ENCODE results near the gene MOGAT2. TPM values are rescaled to one million over a fixed set of nuclear protein-coding genes. Genes with fewer than 3 reads are reported as not detected.

Gene MOGAT2
- total and polyA plus RNA-seq, 2 of the 13 experiments (the other 11 are each of a cell fraction or from before 2014, with no cell fraction given) = 27.2 to 27.8 TPM

- intact Hi-C loops (cut with micrococcal nuclease; ENCODE audit: unreplicated experiment) = no loop called here
- Histone ChIP-seq H3K4me2 (ENCODE audit: low read depth, low read length) (peak overlapping the region; percentile 49), H3K27me3 (ENCODE audit: control insufficient read depth in 1 of 2, insufficient read depth in 2 of 2, low read length in 2 of 2) (no peaks in the 10 kb centered on the region), H4K20me1 (ENCODE audit: insufficient read depth, low read length) (no peaks in the 10 kb centered on the region), H3K9ac (ENCODE audit: insufficient read depth, low read depth, low read length) (no peak overlapping the region), H3K79me2 (ENCODE audit: insufficient read depth, low read length) (no peaks in the 10 kb centered on the region), H3K4me3 (replicated peaks in 1 of 3; ENCODE audit: insufficient read depth in 1 of 3, low read depth in 2 of 3, low read length in 3 of 3) (no peak overlapping the region), H3K36me3 (replicated peaks in 1 of 2; ENCODE audit: control insufficient read depth in 1 of 2, insufficient read depth in 2 of 2, low read length in 2 of 2) (no peaks in the 10 kb centered on the region), H2AFZ (ENCODE audit: low read length) (no peak overlapping the region), H3K9me3 (ENCODE audit: low read length) (no peaks in the 10 kb centered on the region), H3K27ac (ENCODE audit: extremely low read length, insufficient read depth, low read length) (peak overlapping the region; percentile 61), H3K4me1 (ENCODE audit: insufficient read depth, low read length) (peaks cover 87% of the 10 kb centered on the region)
- peak; percentile 98 for FAIRE-seq
- ATAC-seq = peak; percentile 78
- DNase-seq (ENCODE audit: low spot score) = peak; percentile 88
- POLR2A ChIA-PET = interaction anchor here (0.6 to 3.4 kb wide), 14 partner anchors 13 to 52 kb away, joined by 3 to 54 read pairs (median 4); partner anchors contain the start of gene UVRAG
- CTCF ChIA-PET (ENCODE audit: low intra/inter-chr PET ratio, low total read pairs) = no interaction called here
- in situ Hi-C loops (cut with HindIII; ENCODE audit: extremely low pct_ligation_motif_present, low pct_unique_long_range_greater_than_20kb) = no loop called here
- BruUV-seq (replicated peaks) = no TSS peak
- WGBS (ENCODE audit: low lambda C conversion rate) = 3% methylated on average over 2 of the region's 2 CpGs
- TF ChIP-seq ZNF317 (CRISPR knock-in tag; IDR thresholded peaks at IDR 0.05) (no peak), ZNF431 (CRISPR knock-in tag; IDR thresholded peaks at IDR 0.05; ENCODE audit: borderline replicate concordance, low read depth) (no peak), MZF1 (CRISPR knock-in tag; IDR thresholded peaks at IDR 0.05; ENCODE audit: borderline replicate concordance) (no peak), ZFAT (CRISPR knock-in tag; conservative IDR thresholded peaks at IDR 0.05) (no peak), NCOR1 (IDR thresholded peaks at IDR 0.05; ENCODE audit: borderline replicate concordance, low read length) (peak; percentile 46; the same call in 1 of the 2 replicates), SMAD1 (CRISPR knock-in tag; IDR thresholded peaks at IDR 0.05; ENCODE audit: borderline replicate concordance, low read depth) (no peak), HOXA3 (CRISPR knock-in tag; IDR thresholded peaks at IDR 0.05) (no peak), ZNF580 (CRISPR knock-in tag; IDR thresholded peaks at IDR 0.05; ENCODE audit: borderline replicate concordance, low read depth) (peak; percentile 62; the same call in 1 of the 2 replicates), HNF4G (IDR thresholded peaks at IDR 0.05; ENCODE audit: borderline replicate concordance, low read depth, low read length) (peak; percentile 89), HNF4G (CRISPR knock-in tag; IDR thresholded peaks at IDR 0.05; ENCODE audit: borderline replicate concordance, low read depth) (0 out of 2 replicates have a peak, but pooled peaks have one; percentile 67), PHF20 (CRISPR knock-in tag; IDR thresholded peaks at IDR 0.05) (no peak), SRSF1 (optimal IDR thresholded peaks at IDR 0.05; ENCODE audit: low read depth, low read length) (no peak), MEIS1 (CRISPR knock-in tag; IDR thresholded peaks at IDR 0.05; ENCODE audit: borderline replicate concordance) (0 out of 2 replicates have a peak, but pooled peaks have one; percentile 53), GATAD2A (CRISPR knock-in tag; IDR thresholded peaks at IDR 0.05) (peak; percentile 96), TCF12 (IDR thresholded peaks at IDR 0.05) (no peak), TCF12 (CRISPR knock-in tag; IDR thresholded peaks at IDR 0.05) (no peak), ZNF530 (CRISPR knock-in tag; IDR thresholded peaks at IDR 0.05; ENCODE audit: low read depth) (no peak), NCOA5 (CRISPR knock-in tag; IDR thresholded peaks at IDR 0.05) (no peak), RNF2 (conservative IDR thresholded peaks at IDR 0.05; ENCODE audit: low read depth) (no peak), SOX6 (IDR thresholded peaks at IDR 0.05) (no peak), SOX6 (CRISPR knock-in tag; IDR thresholded peaks at IDR 0.05) (peak; percentile 84), ATF7 (IDR thresholded peaks at IDR 0.05) (no peak), ATF7 (CRISPR knock-in tag; IDR thresholded peaks at IDR 0.05) (no peak), PAWR (CRISPR knock-in tag; IDR thresholded peaks at IDR 0.05; ENCODE audit: borderline replicate concordance) (no peak), ZNF670 (CRISPR knock-in tag; IDR thresholded peaks at IDR 0.05; ENCODE audit: borderline replicate concordance) (no peak)
- TF ChIP-seq, protein P1, sequence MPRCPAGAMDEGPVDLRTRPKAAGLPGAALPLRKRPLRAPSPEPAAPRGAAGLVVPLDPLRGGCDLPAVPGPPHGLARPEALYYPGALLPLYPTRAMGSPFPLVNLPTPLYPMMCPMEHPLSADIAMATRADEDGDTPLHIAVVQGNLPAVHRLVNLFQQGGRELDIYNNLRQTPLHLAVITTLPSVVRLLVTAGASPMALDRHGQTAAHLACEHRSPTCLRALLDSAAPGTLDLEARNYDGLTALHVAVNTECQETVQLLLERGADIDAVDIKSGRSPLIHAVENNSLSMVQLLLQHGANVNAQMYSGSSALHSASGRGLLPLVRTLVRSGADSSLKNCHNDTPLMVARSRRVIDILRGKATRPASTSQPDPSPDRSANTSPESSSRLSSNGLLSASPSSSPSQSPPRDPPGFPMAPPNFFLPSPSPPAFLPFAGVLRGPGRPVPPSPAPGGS (CRISPR knock-in tag; IDR thresholded peaks at IDR 0.05) = no peak
- TF ChIP-seq, protein P2, sequence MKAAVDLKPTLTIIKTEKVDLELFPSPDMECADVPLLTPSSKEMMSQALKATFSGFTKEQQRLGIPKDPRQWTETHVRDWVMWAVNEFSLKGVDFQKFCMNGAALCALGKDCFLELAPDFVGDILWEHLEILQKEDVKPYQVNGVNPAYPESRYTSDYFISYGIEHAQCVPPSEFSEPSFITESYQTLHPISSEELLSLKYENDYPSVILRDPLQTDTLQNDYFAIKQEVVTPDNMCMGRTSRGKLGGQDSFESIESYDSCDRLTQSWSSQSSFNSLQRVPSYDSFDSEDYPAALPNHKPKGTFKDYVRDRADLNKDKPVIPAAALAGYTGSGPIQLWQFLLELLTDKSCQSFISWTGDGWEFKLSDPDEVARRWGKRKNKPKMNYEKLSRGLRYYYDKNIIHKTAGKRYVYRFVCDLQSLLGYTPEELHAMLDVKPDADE (CRISPR knock-in tag; IDR thresholded peaks at IDR 0.05) = no peak
These were observed 45.2 kb downstream of the MOGAT2 start for GRCh38 chr11:75762885-75763284.
